MG63 (cell line): Measurements from ENCODE around the gene ZBTB22. TPM values are rescaled to one million over a fixed set of nuclear protein-coding genes. Genes with fewer than 3 reads are reported as not detected.

Experiments
- DNase-seq: peaks from one replicate; pipeline ENCODE4 v3.0.0-alpha.2; 2020
- H3K27me3 ChIP-seq: fragments of 250-450 bp; sonication (Bioruptor Pico); 2 replicates; pipeline ENCODE4 v1.5.1; 2020; ENCODE audit warnings: mild to moderate bottlenecking, moderate library complexity
- H3K36me3 ChIP-seq: fragments of 250-450 bp; sonication (Bioruptor Pico); 2 replicates; pipeline ENCODE4 v1.5.1; 2020; ENCODE audit warnings: mild to moderate bottlenecking, moderate library complexity
- H3K4me3 ChIP-seq: fragments of 250-450 bp; sonication (Bioruptor Pico); 2 replicates; pipeline ENCODE4 v1.5.1; 2020; ENCODE audit warnings: mild to moderate bottlenecking, moderate library complexity
- H3K9me3 ChIP-seq: fragments of 250-450 bp; sonication (Bioruptor Pico); 2 replicates; pipeline ENCODE4 v1.5.1; 2020; ENCODE audit warnings: mild to moderate bottlenecking, moderate library complexity
- total RNA-seq: library from RNA; depleted of rRNA; stranded (reverse); fragments of >200 nt; shearing (Covaris generic); gene quantifications from 2 replicates; pipeline ENCODE4 v1.2.3, GENCODE V29; 2014; ENCODE audit warnings: low replicate concordance

ZBTB22 gene
- total RNA-seq, 1 experiment from 2014 or later = 20.0 TPM

DNA sequence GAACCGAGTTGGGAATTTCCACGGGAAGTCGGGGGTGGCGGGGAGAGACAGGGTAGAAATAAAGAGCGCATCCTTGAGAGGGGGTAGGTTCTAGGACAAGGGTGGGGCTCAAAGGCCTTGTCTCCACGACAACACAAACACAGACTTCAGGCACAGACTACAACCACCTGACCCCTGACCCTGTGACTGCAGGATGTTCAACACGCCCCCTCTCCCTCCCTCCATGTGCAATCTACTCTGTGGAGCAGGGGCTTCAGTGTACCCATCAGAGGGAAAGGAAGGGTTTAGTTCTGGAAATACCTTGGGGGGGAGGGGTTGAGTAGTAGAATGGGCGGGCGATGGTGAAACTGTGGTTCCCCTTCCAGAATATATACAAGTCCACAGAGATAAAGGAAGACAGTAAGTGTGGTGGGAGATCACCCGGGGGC is 3.0 kb downstream of the ZBTB22 start:
- DNase-seq = peak; percentile 89

DNA sequence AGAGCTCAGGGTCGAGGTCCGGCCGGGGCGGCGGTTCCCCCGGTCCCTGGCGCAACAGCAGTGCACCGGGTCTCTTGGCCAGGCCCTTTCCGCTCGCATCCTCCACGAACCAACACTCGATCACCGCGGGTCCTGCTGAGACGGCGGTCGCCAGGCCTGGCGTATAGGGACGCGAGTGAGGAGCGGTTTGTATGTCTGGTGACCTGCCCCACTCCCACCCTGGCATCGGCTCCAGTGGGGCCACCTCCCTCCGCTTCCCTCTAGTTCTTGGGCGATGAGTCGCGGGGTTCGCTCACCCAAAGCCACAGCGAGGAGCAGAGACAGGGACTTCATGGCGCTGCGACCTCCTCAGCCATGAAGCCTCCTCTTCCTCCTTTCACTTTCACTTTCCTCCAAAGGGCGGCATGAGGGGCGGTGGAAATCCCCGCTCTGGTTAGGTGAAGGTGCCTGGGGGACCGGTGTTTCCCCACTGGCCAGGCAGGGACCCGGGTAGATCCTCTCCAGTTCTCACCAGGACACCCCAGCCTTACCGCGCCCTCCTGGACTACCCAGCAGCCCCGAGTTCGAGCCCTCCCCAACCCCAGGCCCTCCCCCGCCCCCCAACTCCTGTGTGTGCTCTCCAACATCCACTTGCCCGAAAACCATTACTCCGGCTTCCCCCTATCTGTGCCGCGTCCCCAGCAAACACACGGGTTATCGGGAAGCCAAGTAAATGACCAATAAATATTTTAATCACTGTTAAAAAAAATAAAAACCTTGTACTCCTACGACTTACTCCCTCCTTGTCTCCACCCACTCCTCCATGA is 3.6 kb downstream of the ZBTB22 start, which contains the start of gene TAPBP:
Gene TAPBP, minus strand, starts transcription at position 370 of the 806 bp plus-strand sequence. Its CDS starts 37 bp downstream, at position 333.
- Histone ChIP-seq H3K36me3 (peaks cover 38% of the 10 kb centered on the region), H3K4me3 (peak within 1 kb of the TSS; percentile 92), H3K9me3 (no peaks in the 10 kb centered on the region), H3K27me3 (no peaks in the 10 kb centered on the region)
- peak; percentile 87 for DNase-seq

More for the DNA sequence above, 3.0 kb downstream of the ZBTB22 start:
- no peaks in the 10 kb centered on the region for H3K27me3 ChIP-seq
- H3K9me3 ChIP-seq = no peaks in the 10 kb centered on the region
- H3K36me3 ChIP-seq = peaks cover 45% of the 10 kb centered on the region
- peak overlapping the region; percentile 92 for H3K4me3 ChIP-seq

DNA sequence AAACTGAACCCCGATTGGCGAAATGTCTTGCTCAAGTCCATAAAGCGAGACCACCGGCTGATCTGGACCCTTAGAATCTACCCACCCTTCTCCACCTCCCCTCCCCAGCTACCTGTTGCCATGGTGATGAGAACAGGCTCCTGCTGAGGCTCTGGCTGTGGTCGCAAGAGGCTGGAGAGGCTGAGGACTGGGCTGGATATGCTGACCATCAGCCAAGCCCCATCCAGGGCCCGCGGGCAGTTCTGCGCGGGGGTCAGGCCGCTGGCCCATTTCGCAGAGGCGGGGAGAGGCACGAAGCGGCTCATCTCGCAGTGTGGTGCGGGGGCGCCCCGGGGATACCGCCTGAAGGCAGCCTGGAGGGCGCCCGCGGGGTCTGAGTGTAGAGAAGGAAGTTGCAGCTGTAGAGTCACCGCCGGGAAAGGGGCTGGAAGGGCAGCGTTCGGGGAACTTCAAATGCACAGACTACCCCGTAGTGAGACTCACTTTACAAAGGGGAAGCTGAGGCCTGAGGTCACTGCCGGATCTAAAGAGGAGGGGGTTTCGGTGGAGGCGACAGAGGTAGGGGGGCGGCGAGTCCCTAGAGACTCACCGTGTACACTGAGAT is 4.3 kb downstream of the ZBTB22 start:
- no peaks in the 10 kb centered on the region for H3K9me3 ChIP-seq
- H3K36me3 ChIP-seq = peaks cover 41% of the 10 kb centered on the region
- H3K27me3 ChIP-seq = no peaks in the 10 kb centered on the region
- H3K4me3 ChIP-seq = peak overlapping the region; percentile 92
- peak; percentile 80 for DNase-seq

DNA sequence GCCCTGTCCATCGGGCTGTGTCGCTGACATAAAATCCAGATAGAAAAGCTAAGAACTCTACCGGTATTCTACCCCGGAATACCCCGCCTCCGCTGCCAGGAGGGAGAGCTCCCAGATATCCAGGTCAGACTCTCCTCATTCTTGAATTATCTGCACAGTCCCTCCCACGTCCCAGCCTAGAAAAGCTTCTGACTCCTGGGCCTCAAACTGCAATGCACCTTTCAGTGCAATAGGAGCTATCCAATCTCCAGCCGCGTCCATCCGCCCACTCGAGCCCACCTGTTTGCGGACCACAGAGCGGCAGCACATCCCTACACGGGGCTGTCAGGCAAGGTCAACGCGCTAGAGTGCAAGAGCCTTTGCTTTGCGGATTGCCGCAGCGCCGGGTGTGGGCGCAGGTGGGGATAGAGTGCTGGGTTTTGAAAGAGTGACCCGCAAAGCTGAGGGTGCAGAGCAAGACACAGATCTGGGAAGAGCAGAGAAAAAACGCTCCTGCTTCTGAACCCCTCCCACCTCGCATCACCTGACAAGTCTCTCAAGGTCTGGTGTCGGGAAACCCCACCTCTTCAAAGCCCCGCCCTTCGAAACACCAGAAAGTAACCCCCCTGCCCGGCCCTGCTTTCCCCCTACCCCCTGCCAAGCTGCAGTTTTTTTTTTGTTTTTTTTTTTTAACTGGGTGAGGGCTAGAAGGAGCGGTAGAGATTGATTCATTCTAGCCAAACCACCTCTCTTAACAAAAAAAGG is 5.0 kb downstream of the ZBTB22 start:
- Histone ChIP-seq H3K36me3 (peaks cover 46% of the 10 kb centered on the region), H3K27me3 (no peaks in the 10 kb centered on the region), H3K9me3 (no peaks in the 10 kb centered on the region), H3K4me3 (peak overlapping the region; percentile 92)
- peak; percentile 94 for DNase-seq

DNA sequence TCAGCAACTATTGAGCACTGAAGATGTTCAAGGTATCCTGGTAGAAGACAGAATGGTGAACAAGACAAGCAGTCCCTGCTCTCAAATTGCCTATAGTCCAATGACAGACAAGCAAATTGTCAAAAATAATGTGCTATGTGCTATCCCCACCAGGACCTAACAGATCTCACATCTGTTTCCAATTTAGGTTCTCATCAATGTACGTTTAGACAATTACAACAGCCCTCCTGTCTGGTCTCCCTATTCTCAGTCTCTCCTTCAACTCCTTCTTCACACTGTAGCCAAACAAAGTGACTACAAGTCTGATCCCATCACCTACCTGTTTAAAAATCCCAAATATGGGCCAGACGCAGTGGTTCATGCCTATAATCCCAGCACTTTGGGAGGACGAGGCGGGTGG is 11.2 kb downstream of the ZBTB22 start:
- Histone ChIP-seq H3K27me3 (no peaks in the 10 kb centered on the region), H3K4me3 (no peak overlapping the region), H3K9me3 (no peaks in the 10 kb centered on the region), H3K36me3 (peaks cover 74% of the 10 kb centered on the region)
- DNase-seq = no peak

GRCh38 chr6:33305052-33305451 is 12.5 kb downstream of the ZBTB22 start:
- Histone ChIP-seq H3K4me3 (no peak overlapping the region), H3K27me3 (no peaks in the 10 kb centered on the region), H3K9me3 (no peaks in the 10 kb centered on the region), H3K36me3 (peaks cover 68% of the 10 kb centered on the region)
- no peak for DNase-seq

DNA sequence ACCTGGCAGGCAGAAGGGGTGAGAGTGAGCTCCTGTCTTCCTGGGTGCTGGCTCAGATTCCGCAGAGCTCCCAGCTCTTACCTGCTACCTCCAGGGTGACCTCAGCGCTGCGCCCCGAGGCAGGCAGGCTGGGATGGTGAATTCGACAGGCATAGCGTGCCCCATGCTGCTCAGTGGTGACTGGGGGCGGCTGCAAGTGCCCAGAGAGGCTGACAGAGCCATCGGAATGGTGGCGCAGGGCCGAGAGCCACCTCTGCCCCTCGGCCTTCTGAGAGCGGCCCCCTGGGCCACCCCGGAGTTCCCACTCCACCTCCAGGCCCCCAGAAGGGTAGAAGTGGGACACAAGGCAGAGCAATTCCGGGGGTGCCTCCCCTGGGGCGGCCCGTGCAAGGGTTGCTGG is 13.3 kb downstream of the ZBTB22 start:
- Histone ChIP-seq H3K9me3 (no peaks in the 10 kb centered on the region), H3K4me3 (no peak overlapping the region), H3K36me3 (peaks cover 64% of the 10 kb centered on the region), H3K27me3 (no peaks in the 10 kb centered on the region)
- DNase-seq = no peak

GRCh38 chr6:33301877-33302276 is 15.7 kb downstream of the ZBTB22 start:
- Histone ChIP-seq H3K9me3 (no peaks in the 10 kb centered on the region), H3K36me3 (peaks cover 54% of the 10 kb centered on the region), H3K4me3 (no peak overlapping the region)

GRCh38 chr6:33299237-33299944 is 18.2 kb downstream of the ZBTB22 start:
- no peaks in the 10 kb centered on the region for H3K9me3 ChIP-seq
- H3K27me3 ChIP-seq = no peaks in the 10 kb centered on the region
- DNase-seq = peak; percentile 99
- H3K4me3 ChIP-seq = peak overlapping the region; percentile 78
- peaks cover 54% of the 10 kb centered on the region for H3K36me3 ChIP-seq

More at GRCh38 chr6:33301877-33302276, 15.7 kb downstream of the ZBTB22 start:
- no peaks in the 10 kb centered on the region for H3K27me3 ChIP-seq
- DNase-seq = no peak

DNA sequence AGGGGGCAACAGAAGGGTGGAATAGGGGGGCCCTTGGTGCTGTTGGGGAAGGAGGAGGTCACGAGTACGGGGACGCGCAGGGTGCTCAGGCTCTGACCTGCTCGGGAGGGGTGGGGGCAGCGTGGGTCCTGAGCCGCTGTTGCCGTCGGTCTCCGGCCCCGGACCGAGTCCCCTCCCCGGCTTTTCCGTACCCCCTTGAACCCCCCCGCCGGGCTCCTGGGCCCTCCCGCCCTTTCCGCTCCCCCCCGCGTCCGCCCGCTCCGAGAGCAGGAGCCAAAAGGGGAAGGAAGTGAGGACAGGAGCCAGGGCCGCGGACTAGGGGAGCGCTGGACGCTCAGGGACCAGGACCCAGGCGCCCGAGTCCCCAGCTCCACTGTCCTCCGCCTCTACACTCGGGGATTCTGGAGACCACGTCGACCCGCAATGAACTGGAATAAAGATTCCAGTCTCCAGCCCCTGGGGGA is 18.7 kb downstream of the ZBTB22 start, which contains the start of gene RGL2:
Gene RGL2, minus strand, starts transcription at position 170 of the 464 bp plus-strand sequence. CDS start 332 bp downstream, outside the sequence.
- Histone ChIP-seq H3K4me3 (peak within 1 kb of the TSS; percentile 78), H3K9me3 (no peaks in the 10 kb centered on the region), H3K27me3 (no peaks in the 10 kb centered on the region), H3K36me3 (peaks cover 54% of the 10 kb centered on the region)
- peak; percentile 96 for DNase-seq

- Histone ChIP-seq H3K27me3 (no peaks in the 10 kb centered on the region), H3K36me3 (peaks cover 54% of the 10 kb centered on the region), H3K4me3 (peak overlapping the region; percentile 78), H3K9me3 (no peaks in the 10 kb centered on the region)
- DNase-seq = peak; percentile 95
These were observed 19.4 kb downstream of the ZBTB22 start for GRCh38 chr6:33297956-33298772.

GRCh38 chr6:33297406-33297955 is 20.1 kb downstream of the ZBTB22 start:
- H3K9me3 ChIP-seq = no peaks in the 10 kb centered on the region
- H3K36me3 ChIP-seq = peaks cover 53% of the 10 kb centered on the region
- no peaks in the 10 kb centered on the region for H3K27me3 ChIP-seq
- peak; percentile 44 for DNase-seq
- H3K4me3 ChIP-seq = peak overlapping the region; percentile 78

DNA sequence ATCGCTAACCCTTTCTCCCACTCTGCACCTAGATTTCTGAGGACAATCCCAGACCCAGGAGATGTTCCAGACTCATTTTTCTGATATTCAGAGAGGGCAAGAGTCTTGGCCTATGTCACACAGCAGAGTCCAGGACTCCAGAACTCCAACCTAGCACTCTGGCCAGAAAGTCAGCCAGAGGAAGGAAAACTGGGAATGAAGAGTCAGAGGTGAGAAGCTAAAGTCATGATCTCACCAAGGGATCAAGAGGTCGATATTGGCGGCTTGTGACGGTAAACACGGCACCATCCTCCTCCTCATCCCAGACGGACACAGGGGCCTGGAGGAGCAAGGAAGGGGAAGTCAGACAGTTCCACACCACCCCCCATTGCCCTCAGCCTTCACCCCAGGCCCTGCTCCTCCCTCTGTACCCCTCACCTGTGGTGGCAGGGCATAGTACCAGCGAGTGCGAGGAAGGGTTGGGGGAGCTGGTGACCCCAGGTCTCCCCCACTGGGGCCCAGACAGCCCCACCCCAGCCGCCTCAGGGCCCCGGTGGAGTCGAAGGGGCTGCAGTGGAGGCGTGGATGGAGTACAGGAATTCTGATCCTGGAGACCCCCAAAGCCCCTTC is 20.6 kb downstream of the ZBTB22 start:
- Histone ChIP-seq H3K4me3 (peak overlapping the region; percentile 78), H3K36me3 (peaks cover 58% of the 10 kb centered on the region), H3K9me3 (no peaks in the 10 kb centered on the region), H3K27me3 (no peaks in the 10 kb centered on the region)
- no peak for DNase-seq

GRCh38 chr6:33295621-33296369 is 21.7 kb downstream of the ZBTB22 start:
- no peak for DNase-seq
- H3K4me3 ChIP-seq = no peak overlapping the region

More at GRCh38 chr6:33295621-33296369, 21.7 kb downstream of the ZBTB22 start:
- no peaks in the 10 kb centered on the region for H3K27me3 ChIP-seq
- H3K9me3 ChIP-seq = no peaks in the 10 kb centered on the region
- H3K36me3 ChIP-seq = peaks cover 61% of the 10 kb centered on the region
